Mammary epithelial cell (primary cell): ENCODE measurements around the gene SLC4A4.

Source experiments
- EZH2 ChIP-seq: IDR thresholded peaks from 2 replicates; pipeline ENCODE4 v1.6.1; 2012; ENCODE audit warnings: low read length, inconsistent platforms, borderline replicate concordance
- TF ChIP-seq, protein P1 (sequence below), 2 donors: IDR thresholded peaks in 1 of 2; conservative IDR thresholded peaks in 1 of 2; 2 replicates each; pipeline ENCODE4 v1.5.1; 2011 to 2012; ENCODE audit warnings: inconsistent platforms in 2 of 2, low read length in 2 of 2, mild to moderate bottlenecking in 2 of 2, control low read depth in 1 of 2, low read depth in 1 of 2; ENCODE audit not compliant: insufficient read depth in 1 of 2; ENCODE audit errors: extremely low read depth in 1 of 2

DNA sequence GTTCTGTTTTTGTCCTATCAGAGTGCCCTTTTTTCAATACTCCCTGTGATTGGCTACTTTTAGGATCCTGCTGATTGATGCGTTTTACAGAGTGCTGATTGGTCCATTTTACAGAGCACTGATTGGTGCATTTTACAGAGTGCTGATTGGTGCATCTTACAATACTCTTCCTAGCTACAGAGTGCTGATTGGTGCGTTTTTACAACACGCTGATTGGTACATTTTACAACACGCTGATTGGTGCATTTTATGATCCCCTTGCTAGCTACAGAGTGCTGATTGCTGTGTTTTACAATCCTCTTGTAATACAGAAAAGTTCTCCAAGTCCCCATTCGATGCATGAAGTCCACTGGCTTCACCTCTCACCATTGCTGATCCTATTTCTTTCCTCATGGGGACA, 268.3 kb downstream of the SLC4A4 start:
- TF ChIP-seq, protein P1, sequence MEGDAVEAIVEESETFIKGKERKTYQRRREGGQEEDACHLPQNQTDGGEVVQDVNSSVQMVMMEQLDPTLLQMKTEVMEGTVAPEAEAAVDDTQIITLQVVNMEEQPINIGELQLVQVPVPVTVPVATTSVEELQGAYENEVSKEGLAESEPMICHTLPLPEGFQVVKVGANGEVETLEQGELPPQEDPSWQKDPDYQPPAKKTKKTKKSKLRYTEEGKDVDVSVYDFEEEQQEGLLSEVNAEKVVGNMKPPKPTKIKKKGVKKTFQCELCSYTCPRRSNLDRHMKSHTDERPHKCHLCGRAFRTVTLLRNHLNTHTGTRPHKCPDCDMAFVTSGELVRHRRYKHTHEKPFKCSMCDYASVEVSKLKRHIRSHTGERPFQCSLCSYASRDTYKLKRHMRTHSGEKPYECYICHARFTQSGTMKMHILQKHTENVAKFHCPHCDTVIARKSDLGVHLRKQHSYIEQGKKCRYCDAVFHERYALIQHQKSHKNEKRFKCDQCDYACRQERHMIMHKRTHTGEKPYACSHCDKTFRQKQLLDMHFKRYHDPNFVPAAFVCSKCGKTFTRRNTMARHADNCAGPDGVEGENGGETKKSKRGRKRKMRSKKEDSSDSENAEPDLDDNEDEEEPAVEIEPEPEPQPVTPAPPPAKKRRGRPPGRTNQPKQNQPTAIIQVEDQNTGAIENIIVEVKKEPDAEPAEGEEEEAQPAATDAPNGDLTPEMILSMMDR (conservative IDR thresholded peaks at IDR 0.05 in 1 of 2, IDR thresholded peaks at IDR 0.05 in 1 of 2; ENCODE audit: extremely low read depth in 1 of 2, insufficient read depth in 1 of 2, low read depth in 1 of 2, low read length in 2 of 2): no peak
- no peak for TF ChIP-seq EZH2
